HepG2 (cell line): ENCODE data around the gene AMPD2. TPM values are rescaled to one million over a fixed set of nuclear protein-coding genes. Genes with fewer than 3 reads are reported as not detected.

ENCODE experiments used
- ETV5 ChIP-seq: IDR thresholded peaks from 2 replicates; pipeline ENCODE4 v1.6.1; 2018; ENCODE audit warnings: missing biosample characterization, missing genetic modification reagents, inconsistent platforms, borderline replicate concordance
- HCFC1 ChIP-seq: fragments of 150-350 bp; IDR thresholded peaks from 2 replicates; pipeline ENCODE4 v1.6.1; 2014; ENCODE audit warnings: low read depth, low read length
- HNRNPLL ChIP-seq: fragments of 200-400 bp; formaldehyde crosslinking; IDR thresholded peaks from 2 replicates; pipeline ENCODE4 v1.6.1; 2017; ENCODE audit warnings: mild to moderate bottlenecking, low read depth, low read length; ENCODE audit not compliant: poor library complexity, severe bottlenecking
- HOXA5 ChIP-seq: sonication (generic); formaldehyde crosslinking; IDR thresholded peaks from 2 replicates; pipeline ENCODE4 v1.4.0; 2020; ENCODE audit warnings: missing genetic modification reagents
- KAT7 ChIP-seq: IDR thresholded peaks from 2 replicates; pipeline ENCODE4 v1.6.1; 2018; ENCODE audit warnings: borderline replicate concordance, missing compliant biosample characterization
- NCOA1 ChIP-seq: sonication (generic); formaldehyde crosslinking; IDR thresholded peaks from 2 replicates; pipeline ENCODE4 v1.9.0; 2021; ENCODE audit warnings: missing genetic modification reagents
- POGK ChIP-seq: sonication (generic); formaldehyde crosslinking; conservative IDR thresholded peaks from 2 replicates; pipeline ENCODE4 v1.8.0; 2022; ENCODE audit warnings: mild to moderate bottlenecking, moderate library complexity, missing genetic modification reagents
- REXO4 ChIP-seq: sonication (generic); formaldehyde crosslinking; IDR thresholded peaks from 2 replicates; pipeline ENCODE4 v1.8.0; 2022; ENCODE audit warnings: missing genetic modification reagents, mild to moderate bottlenecking, borderline replicate concordance
- RFXANK ChIP-seq: IDR thresholded peaks from 2 replicates; pipeline ENCODE4 v1.6.1; 2016
- SATB2 ChIP-seq: sonication (generic); formaldehyde crosslinking; IDR thresholded peaks from 2 replicates; pipeline ENCODE4 v1.5.0; 2020; ENCODE audit warnings: missing genetic modification reagents
- SMARCE1 ChIP-seq: fragments of 450-650 bp; IDR thresholded peaks from 2 replicates; pipeline ENCODE4 v1.6.1; 2017; ENCODE audit warnings: borderline replicate concordance
- SP4 ChIP-seq: sonication (generic); formaldehyde crosslinking; IDR thresholded peaks from 2 replicates; pipeline ENCODE4 v1.8.1; 2023; ENCODE audit warnings: mild to moderate bottlenecking, missing genetic modification reagents
- TCF12 ChIP-seq, 2 experiments: fragments of 450-650 bp in 1 of 2; sonication (generic) in 1 of 2; formaldehyde crosslinking in 1 of 2; IDR thresholded peaks; 2 replicates each; pipeline versions ENCODE4 v1.6.1 to v1.8.0; 2017 to 2022; ENCODE audit warnings: antibody characterized with exemption in 1 of 2, mild to moderate bottlenecking in 1 of 2, missing genetic modification reagents in 1 of 2, moderate library complexity in 1 of 2
- XBP1 ChIP-seq: sonication (generic); formaldehyde crosslinking; IDR thresholded peaks from 2 replicates; pipeline ENCODE4 v1.5.0; 2020; ENCODE audit warnings: missing genetic modification reagents
- ZNF30 ChIP-seq: sonication (generic); formaldehyde crosslinking; IDR thresholded peaks from 2 replicates; pipeline ENCODE4 v1.5.0; 2020; ENCODE audit warnings: mild to moderate bottlenecking, missing genetic modification reagents
- ZNF317 ChIP-seq: sonication (generic); formaldehyde crosslinking; IDR thresholded peaks from 2 replicates; pipeline ENCODE4 v1.5.0; 2020; ENCODE audit warnings: mild to moderate bottlenecking, missing genetic modification reagents
- ZNF558 ChIP-seq: sonication (generic); formaldehyde crosslinking; IDR thresholded peaks from 2 replicates; pipeline ENCODE4 v1.9.0; 2022; ENCODE audit warnings: mild to moderate bottlenecking, missing genetic modification reagents, borderline replicate concordance
- ZNF609 ChIP-seq: sonication (generic); formaldehyde crosslinking; IDR thresholded peaks from 2 replicates; pipeline ENCODE4 v1.4.0; 2020; ENCODE audit warnings: mild to moderate bottlenecking, missing genetic modification reagents, borderline replicate concordance
- ZNF749 ChIP-seq: sonication (generic); formaldehyde crosslinking; IDR thresholded peaks from 2 replicates; pipeline ENCODE4 v1.8.0; 2022; ENCODE audit warnings: mild to moderate bottlenecking, missing genetic modification reagents, moderate library complexity, borderline replicate concordance
- ZNF766 ChIP-seq: sonication (generic); formaldehyde crosslinking; IDR thresholded peaks from 2 replicates; pipeline ENCODE4 v1.5.0; 2020; ENCODE audit warnings: missing genetic modification reagents, borderline replicate concordance
- ZUFSP ChIP-seq: sonication (generic); formaldehyde crosslinking; IDR thresholded peaks from 2 replicates; pipeline ENCODE4 v1.9.0; 2021; ENCODE audit warnings: missing genetic modification reagents, mild to moderate bottlenecking, borderline replicate concordance
- polyA plus RNA-seq, 8 experiments: library from polyadenylated mRNA; depleted of rRNA in 3 of 8; stranded (reverse) in 7 of 8; unstranded in 1 of 8; fragments of >200 nt; fragmentation: Illumina TruSeq in 4 of 8; extraction: Trizol in 4 of 8; gene quantifications; 2 replicates each; pipeline versions ENCODE4 v1.2.1 to v1.2.3, GENCODE V29; 2011 to 2016; ENCODE audit warnings: low read depth in 4 of 8, missing spikeins in 1 of 8, mixed read lengths in 1 of 8; ENCODE audit not compliant: insufficient read depth in 1 of 8
- total RNA-seq, 5 experiments: library from RNA; depleted of rRNA; stranded (reverse); fragments of >200 nt; fragmentation: Illumina TruSeq; extraction: Trizol; gene quantifications; 2 replicates each; pipeline ENCODE4 v1.2.3, GENCODE V29; 2016; ENCODE audit warnings: low read depth in 1 of 5

The AMPD2 gene
- total and polyA plus RNA-seq, 2 of the 13 experiments (the other 11 are each of a cell fraction or from before 2014, with no cell fraction given), result 62.3 to 82.0 TPM

- TF ChIP-seq TCF12 (IDR thresholded peaks at IDR 0.05) (no peak), TCF12 (CRISPR knock-in tag; IDR thresholded peaks at IDR 0.05) (0 out of 2 replicates have a peak, but pooled peaks have one; percentile 55), SMARCE1 (no peak), ZNF30 (CRISPR knock-in tag) (0 out of 2 replicates have a peak, but pooled peaks have one; percentile 50), ZNF558 (peak; percentile 28; the same call in 1 of the 2 replicates), NCOA1 (CRISPR knock-in tag) (peak; percentile 78), ETV5 (CRISPR knock-in tag) (peak; percentile 55; the same call in 1 of the 2 replicates), SATB2 (CRISPR knock-in tag) (no peak), REXO4 (CRISPR knock-in tag) (no peak), ZNF609 (CRISPR knock-in tag) (no peak), ZUFSP (CRISPR knock-in tag) (no peak), POGK (CRISPR knock-in tag) (peak; percentile 46; the same call in 1 of the 2 replicates), KAT7 (CRISPR knock-in tag) (no peak), RFXANK (CRISPR knock-in tag) (no peak), ZNF749 (CRISPR knock-in tag) (peak; percentile 83; the same call in 1 of the 2 replicates), ZNF317 (CRISPR knock-in tag) (no peak), HCFC1 (no peak), SP4 (CRISPR knock-in tag) (0 out of 2 replicates have a peak, but pooled peaks have one; percentile 43), ZNF766 (0 out of 2 replicates have a peak, but pooled peaks have one; percentile 70), HOXA5 (peak; percentile 52), HNRNPLL (peak; percentile 43), XBP1 (CRISPR knock-in tag) (no peak)
Measured at GRCh38 chr1:109619576-109620400, at the start of gene AMPD2, which contains the start of gene GNAT2 (continued).
